H1 (cell line): ENCODE data around the gene POFUT2. TPM values are rescaled to one million over a fixed set of nuclear protein-coding genes. Genes with fewer than 3 reads are reported as not detected.

Source experiments
- CTCF ChIA-PET: fragments of 300-600 bp; sonication (Branson Sonifier 250); formaldehyde crosslinking; loops from one replicate; lab custom pipeline; 2021; ENCODE audit not compliant: partially characterized antibody; lab: Charles Lee
- POLR2A ChIA-PET: fragments of 300-600 bp; sonication (Branson Sonifier 250); formaldehyde crosslinking; loops from one replicate; lab custom pipeline; 2021; ENCODE audit warnings: inconsistent platforms; ENCODE audit not compliant: partially characterized antibody; lab: Charles Lee
- DNase-seq, 2 experiments: peaks; one replicate each; pipeline versions ENCODE4 v3.0.0 to v3.0.0-alpha.2; 2010 to 2022; ENCODE audit warnings: low spot score in 2 of 2, low read depth in 1 of 2, mixed read lengths in 1 of 2
- FAIRE-seq: peaks from 2 replicates; lab custom pipeline; 2011; peaks lifted over from hg19 to GRCh38; lab: Jason Lieb, UNC
- H2AFZ ChIP-seq: 2 replicates; pipeline ENCODE4 v1.8.1; 2012; ENCODE audit warnings: low read length, inconsistent platforms
- H2AK5ac ChIP-seq: 2 replicates; pipeline ENCODE4 v1.6.1; 2013; ENCODE audit warnings: low read depth, low read length
- H2BK120ac ChIP-seq: replicated peaks from 2 replicates; pipeline ENCODE3; 2013; ENCODE audit warnings: low read depth, low read length, inconsistent platforms
- H2BK12ac ChIP-seq: 2 replicates; pipeline ENCODE4 v1.6.1; 2013; ENCODE audit warnings: low read depth, low read length
- H2BK15ac ChIP-seq: 2 replicates; pipeline ENCODE4 v1.6.1; 2013; ENCODE audit warnings: low read length
- H2BK20ac ChIP-seq: 2 replicates; pipeline ENCODE4 v1.6.1; 2013; ENCODE audit warnings: low read length
- H2BK5ac ChIP-seq: 2 replicates; pipeline ENCODE4 v1.6.1; 2013; ENCODE audit warnings: low read depth, low read length
- H3K14ac ChIP-seq: 2 replicates; pipeline ENCODE4 v1.6.1; 2013; ENCODE audit warnings: inconsistent platforms; ENCODE audit not compliant: insufficient read length
- H3K18ac ChIP-seq: 2 replicates; pipeline ENCODE4 v1.6.1; 2013; ENCODE audit warnings: low read length; ENCODE audit errors: extremely low read depth
- H3K23ac ChIP-seq: 2 replicates; pipeline ENCODE4 v1.6.1; 2013; ENCODE audit warnings: inconsistent platforms; ENCODE audit not compliant: insufficient read length
- H3K23me2 ChIP-seq: 2 replicates; pipeline ENCODE4 v1.6.1; 2013; ENCODE audit warnings: low read depth, low read length
- H3K27ac ChIP-seq: 2 replicates; pipeline ENCODE4 v1.6.1; 2011; ENCODE audit warnings: low read depth, low read length, inconsistent platforms
- H3K27me3 ChIP-seq, 4 experiments: replicated peaks in 1 of 4; 1 replicate in 1 of 4; 2 replicates in 3 of 4; pipeline versions ENCODE4 v1.6.1 to v1.8.1; 2011 to 2013; ENCODE audit warnings: low read length in 3 of 4, mild to moderate bottlenecking in 3 of 4, inconsistent platforms in 2 of 4, mixed read lengths in 2 of 4, moderate library complexity in 1 of 4; ENCODE audit not compliant: control insufficient read depth in 3 of 4, insufficient read depth in 3 of 4; ENCODE audit errors: extremely low read depth in 1 of 4
- H3K36me3 ChIP-seq, 4 experiments: 2 replicates each; pipeline versions ENCODE4 v1.6.1 to v1.8.1; 2011 to 2013; ENCODE audit warnings: mild to moderate bottlenecking in 4 of 4, low read length in 3 of 4, moderate library complexity in 2 of 4, control low read depth in 1 of 4, inconsistent platforms in 1 of 4; ENCODE audit not compliant: insufficient read depth in 4 of 4, control insufficient read depth in 2 of 4
- H3K4ac ChIP-seq: replicated peaks from 2 replicates; pipeline ENCODE3; 2013; ENCODE audit warnings: low read length, low read depth, mixed read lengths, inconsistent platforms; ENCODE audit not compliant: insufficient read length
- H3K4me1 ChIP-seq, 4 experiments: replicated peaks in 1 of 4; 1 replicate in 1 of 4; 2 replicates in 3 of 4; pipeline versions ENCODE4 v1.6.1 to v1.8.1; 2011 to 2013; ENCODE audit warnings: low read length in 3 of 4, inconsistent platforms in 2 of 4, mixed read lengths in 1 of 4; ENCODE audit not compliant: insufficient read depth in 4 of 4, control insufficient read depth in 3 of 4
- H3K4me2 ChIP-seq, 2 experiments: 2 replicates each; pipeline versions ENCODE4 v1.6.1 to v1.8.1; 2011 to 2013; ENCODE audit warnings: low read depth in 2 of 2, low read length in 2 of 2, control low read depth in 1 of 2, inconsistent platforms in 1 of 2, mild to moderate bottlenecking in 1 of 2; ENCODE audit not compliant: insufficient read depth in 1 of 2
- H3K4me3 ChIP-seq, 4 experiments: fragments of 200-600, 300-600 bp in 1 of 4; sonication (generic), shearing (Covaris generic), sonication (Bioruptor Twin) in 1 of 4; 2 replicates each; pipeline versions ENCODE4 v1.5.1 to v1.8.1; 2011 to 2016; ENCODE audit warnings: low read length in 4 of 4, low read depth in 3 of 4, control low read depth in 2 of 4, inconsistent platforms in 2 of 4, mild to moderate bottlenecking in 2 of 4, mixed read lengths in 1 of 4, moderate library complexity in 1 of 4; ENCODE audit not compliant: insufficient read depth in 2 of 4; ENCODE audit errors: extremely low read depth in 1 of 4
- H3K56ac ChIP-seq: replicated peaks from 2 replicates; pipeline ENCODE3; 2013; ENCODE audit warnings: low read depth, mild to moderate bottlenecking, mixed read lengths, low read length, inconsistent platforms; ENCODE audit not compliant: insufficient read length
- H3K79me1 ChIP-seq: 2 replicates; pipeline ENCODE4 v1.6.1; 2013; ENCODE audit warnings: low read depth, low read length, control low read depth
- H3K79me2 ChIP-seq, 2 experiments: 2 replicates each; pipeline versions ENCODE4 v1.6.1 to v1.8.1; 2012 to 2013; ENCODE audit warnings: low read length in 2 of 2, mild to moderate bottlenecking in 2 of 2, inconsistent platforms in 1 of 2; ENCODE audit not compliant: insufficient read depth in 2 of 2, control insufficient read depth in 1 of 2
- H3K9ac ChIP-seq, 4 experiments: replicated peaks in 1 of 4; 1 replicate in 1 of 4; 2 replicates in 3 of 4; pipeline versions ENCODE4 v1.6.1 to v1.8.1; 2011 to 2013; ENCODE audit warnings: low read depth in 3 of 4, low read length in 3 of 4, control low read depth in 2 of 4, mild to moderate bottlenecking in 2 of 4, moderate library complexity in 2 of 4, inconsistent platforms in 1 of 4; ENCODE audit errors: extremely low read depth in 1 of 4
- H3K9me3 ChIP-seq, 2 experiments: 2 replicates each; pipeline versions ENCODE4 v1.6.1 to v1.8.1; 2012 to 2013; ENCODE audit warnings: mild to moderate bottlenecking in 2 of 2, moderate library complexity in 2 of 2, control low read depth in 1 of 2, inconsistent platforms in 1 of 2, low read depth in 1 of 2, low read length in 1 of 2, mixed read lengths in 1 of 2; ENCODE audit not compliant: insufficient read depth in 2 of 2
- H4K20me1 ChIP-seq, 2 experiments: replicated peaks in 1 of 2; 2 replicates each; pipeline versions ENCODE3 to v1.8.1; 2011 to 2013; ENCODE audit warnings: inconsistent platforms in 2 of 2, low read length in 2 of 2, mild to moderate bottlenecking in 1 of 2; ENCODE audit not compliant: insufficient read depth in 2 of 2, control insufficient read depth in 1 of 2
- H4K5ac ChIP-seq: 2 replicates; pipeline ENCODE4 v1.6.1; 2013; ENCODE audit warnings: low read length, low read depth, mixed read lengths, inconsistent platforms; ENCODE audit not compliant: insufficient read length
- H4K8ac ChIP-seq: 2 replicates; pipeline ENCODE4 v1.8.0; 2013; ENCODE audit warnings: mild to moderate bottlenecking, moderate library complexity, low read length, inconsistent platforms; ENCODE audit not compliant: insufficient read depth; ENCODE audit errors: extremely low read depth
- H4K91ac ChIP-seq: replicated peaks from 2 replicates; pipeline ENCODE3; 2013; ENCODE audit warnings: low read length, mixed read lengths, inconsistent platforms; ENCODE audit not compliant: insufficient read length
- ASH2L ChIP-seq: fragments of 200-600, 300-600 bp; sonication (generic); IDR thresholded peaks from one replicate; pipeline ENCODE4 v1.7.1; 2017; ENCODE audit warnings: low read length
- BRCA1 ChIP-seq: IDR thresholded peaks from 2 replicates; pipeline ENCODE4 v1.6.1; 2012; ENCODE audit warnings: low read depth, low read length, improper control_type of control experiment
- CBX5 ChIP-seq: fragments of 300-800, 300-1000 bp; sonication (generic); IDR thresholded peaks from 2 replicates; pipeline ENCODE4 v1.7.1; 2016; ENCODE audit warnings: antibody characterized with exemption, low read length, low read depth
- CBX8 ChIP-seq: fragments of 300-800, 300-1000 bp; sonication (generic); IDR thresholded peaks from 2 replicates; pipeline ENCODE4 v1.7.1; 2016; ENCODE audit warnings: low read depth, low read length, borderline replicate concordance
- CREB1 ChIP-seq: IDR thresholded peaks from 2 replicates; pipeline ENCODE4 v1.6.1; 2012; ENCODE audit warnings: inconsistent platforms
- EGR1 ChIP-seq: IDR thresholded peaks from 2 replicates; pipeline ENCODE4 v1.6.1; 2011; ENCODE audit warnings: low read depth, low read length, borderline replicate concordance
- GTF2F1 ChIP-seq: IDR thresholded peaks from 2 replicates; pipeline ENCODE4 v1.6.1; 2012; ENCODE audit warnings: low read depth, low read length, improper control_type of control experiment, borderline replicate concordance
- HDAC6 ChIP-seq: IDR thresholded peaks from one replicate; pipeline ENCODE4 v1.7.1; 2012; ENCODE audit warnings: low read depth, mild to moderate bottlenecking, inconsistent platforms, low read length, moderate library complexity
- KDM1A ChIP-seq: fragments of 200-600, 300-600 bp; sonication (generic); IDR thresholded peaks from 2 replicates; pipeline ENCODE4 v1.7.1; 2016; ENCODE audit warnings: mild to moderate bottlenecking, low read length, borderline replicate concordance
- MAFK ChIP-seq: IDR thresholded peaks from 2 replicates; pipeline ENCODE4 v1.6.1; 2012; ENCODE audit warnings: low read depth, mild to moderate bottlenecking, improper control_type of control experiment, low read length
- RFX5 ChIP-seq: IDR thresholded peaks from 2 replicates; pipeline ENCODE4 v1.6.1; 2011; ENCODE audit warnings: low read depth, low read length, improper control_type of control experiment, borderline replicate concordance
- SAP30 ChIP-seq: fragments of 300-600 bp; sonication (generic); IDR thresholded peaks from 2 replicates; pipeline ENCODE4 v1.7.1; 2012; ENCODE audit warnings: low read length, moderate library complexity, mild to moderate bottlenecking, inconsistent platforms; ENCODE audit not compliant: insufficient read depth, insufficient replicate concordance
- SIN3A ChIP-seq, 2 experiments: IDR thresholded peaks in 1 of 2; conservative IDR thresholded peaks in 1 of 2; 2 replicates each; pipeline ENCODE4 v1.6.1; 2011 to 2012; ENCODE audit warnings: low read length in 2 of 2, improper control_type of control experiment in 1 of 2, low read depth in 1 of 2, mild to moderate bottlenecking in 1 of 2
- SIRT6 ChIP-seq: IDR thresholded peaks from one replicate; pipeline ENCODE4 v1.7.1; 2012; ENCODE audit warnings: low read length, inconsistent platforms
- TCF12 ChIP-seq: IDR thresholded peaks from 2 replicates; pipeline ENCODE4 v1.6.1; 2011; ENCODE audit warnings: low read depth, mild to moderate bottlenecking, low read length
- WGBS, 2 experiments: shearing (Covaris generic) in 1 of 2; methylation state at CpG; one replicate each; pipeline versions ENCODE4 v1.1.6 to v1.1.7; 2013 to 2015; ENCODE audit warnings: low lambda C conversion rate in 2 of 2, mixed read lengths in 2 of 2, inconsistent platforms in 1 of 2, low coverage in 1 of 2, missing lambda C conversion rate in 1 of 2; ENCODE audit not compliant: insufficient replicate concordance in 2 of 2, insufficient coverage in 1 of 2, insufficient read length in 1 of 2; ENCODE audit errors: extremely low coverage in 1 of 2, missing lambda C conversion rate in 1 of 2; 5-methylcytosine and 5-hydroxymethylcytosine counted together
- polyA plus RNA-seq, 7 experiments: library from polyadenylated mRNA; depleted of rRNA in 3 of 7; stranded (reverse) in 5 of 7; unstranded in 2 of 7; fragments of >200 nt in 5 of 7; fragments of 200-250 nt in 2 of 7; gene quantifications; 1 replicate in 5 of 7; 2 replicates in 1 of 7; 4 replicates in 1 of 7; pipeline versions ENCODE4 v1.2.1 to v1.2.3, GENCODE V29; 2011 to 2013; ENCODE audit warnings: missing spikeins in 2 of 7, mixed read lengths in 2 of 7
- total RNA-seq: library from RNA; stranded (reverse); fragmentation: NEBNext Ultra II Directional; extraction: Animal tissue kit (Norgen Biotek cat#: 25700); gene quantifications from 2 replicates; pipeline ENCODE4 v1.2.1, GENCODE V29; 2021

POFUT2 gene
- total and polyA plus RNA-seq, 2 of the 8 experiments (the other 6 are each of a cell fraction or from before 2014, with no cell fraction given), result 13.7 to 32.1 TPM

DNA sequence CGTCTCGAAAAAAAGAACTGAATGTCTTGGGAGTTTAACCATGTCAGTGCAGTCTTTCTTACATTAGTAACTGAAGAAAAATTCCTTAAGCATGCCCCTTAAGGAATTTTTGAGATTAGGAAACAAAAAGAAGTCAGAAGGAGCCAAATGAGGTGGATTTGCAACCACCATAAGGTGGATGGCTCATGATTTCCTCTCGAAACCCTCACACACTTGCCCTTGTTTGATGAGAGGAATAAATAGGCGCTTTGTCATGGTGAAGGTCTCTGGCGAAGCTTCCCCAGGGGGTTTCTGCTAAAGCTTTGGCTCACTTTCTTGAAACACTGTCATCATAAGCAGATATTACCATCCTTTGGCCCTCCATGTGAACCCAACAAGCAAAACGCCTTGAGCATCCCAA is 68.2 kb downstream of the POFUT2 start:
- 92% methylated on average over 6 of the region's 6 CpGs; no CpG with 5 or more reads in 1 of the 2 experiments for WGBS, 2 experiments
- H3K79me2 ChIP-seq, result no peaks in the 10 kb centered on the region
- no peaks in the 10 kb centered on the region for H3K23me2 ChIP-seq
- H3K14ac ChIP-seq, result no peak overlapping the region
- no peak for TF ChIP-seq TCF12
- no peak for TF ChIP-seq ASH2L
- TF ChIP-seq KDM1A, result no peak
- TF ChIP-seq BRCA1, result no peak
- no peak for TF ChIP-seq SIN3A (conservative IDR thresholded peaks at IDR 0.05 in 1 of 2, IDR thresholded peaks at IDR 0.05 in 1 of 2; ENCODE audit: low read depth in 1 of 2, low read length in 2 of 2)
- no peak for TF ChIP-seq HDAC6
- TF ChIP-seq GTF2F1, result no peak
- TF ChIP-seq CREB1, result no peak
- no peak for TF ChIP-seq CBX8
- TF ChIP-seq RFX5, result no peak
- TF ChIP-seq SIRT6, result no peak
- no peak for TF ChIP-seq CBX5
- no peak for TF ChIP-seq EGR1
- no peak for TF ChIP-seq SAP30
- TF ChIP-seq MAFK, result no peak
- H3K4ac ChIP-seq, result no peak overlapping the region
- no peak for DNase-seq
- H4K8ac ChIP-seq, result no peak overlapping the region
- ChIA-PET POLR2A (no interaction called here), CTCF (interaction anchor here (2.0 kb wide), 1 partner anchor 82 kb away, joined by 8 read pairs; no protein-coding TSS in a partner anchor)
- H2BK120ac ChIP-seq, result no peak overlapping the region
- H3K9me3 ChIP-seq, result 0 out of 4 replicates have a peak, but pooled peaks cover 0 to 3% of the 10 kb centered on the region in 2 experiments
- H2AK5ac ChIP-seq, result no peak overlapping the region
- H2BK12ac ChIP-seq, result no peak overlapping the region
- H2BK5ac ChIP-seq, result no peak overlapping the region
- H3K4me2 ChIP-seq, result no peak overlapping the region
- no peak overlapping the region for H3K18ac ChIP-seq
- H3K79me1 ChIP-seq, result no peaks in the 10 kb centered on the region
- no peak overlapping the region for H4K91ac ChIP-seq
- H3K4me1 ChIP-seq, result peaks cover 0 to 3% (median 0%) of the 10 kb centered on the region in 4 experiments; a peak in 1 of 7 replicates
- no peak overlapping the region for H2BK15ac ChIP-seq
- no peak overlapping the region for H2AFZ ChIP-seq
- no peaks in the 10 kb centered on the region for H3K27me3 ChIP-seq
- no peak overlapping the region for H4K5ac ChIP-seq
- H3K27ac ChIP-seq, result no peak overlapping the region
- H4K20me1 ChIP-seq, result no peaks in the 10 kb centered on the region
- FAIRE-seq, result no peak
- H3K9ac ChIP-seq, result no peak overlapping the region
- H3K56ac ChIP-seq, result no peak overlapping the region
- no peak overlapping the region for H2BK20ac ChIP-seq
- H3K23ac ChIP-seq, result no peak overlapping the region
- no peak overlapping the region for H3K4me3 ChIP-seq
- no peaks in the 10 kb centered on the region for H3K36me3 ChIP-seq
